GM12865 (cell line): ENCODE results near the gene GPR158.
"Not testable (repeated sequence)": the region's sequence is repeated elsewhere in the genome, so short reads cannot be mapped to it uniquely, and the experiment has no call there.

Experiments
- DNase-seq: peaks from one replicate; pipeline ENCODE4 v3.0.0; 2010; ENCODE audit warnings: low read depth
- H3K4me3 ChIP-seq: 2 replicates; pipeline ENCODE4 v1.5.1; 2011; ENCODE audit warnings: mild to moderate bottlenecking, low read depth, low read length, control low read depth
- TF ChIP-seq, protein P1 (sequence below): IDR thresholded peaks from 2 replicates; pipeline ENCODE4 v1.5.1; 2011; ENCODE audit warnings: low read length, control low read depth, low read depth, inconsistent platforms; ENCODE audit not compliant: insufficient read depth; ENCODE audit errors: missing control alignments

GPR158 gene

DNA sequence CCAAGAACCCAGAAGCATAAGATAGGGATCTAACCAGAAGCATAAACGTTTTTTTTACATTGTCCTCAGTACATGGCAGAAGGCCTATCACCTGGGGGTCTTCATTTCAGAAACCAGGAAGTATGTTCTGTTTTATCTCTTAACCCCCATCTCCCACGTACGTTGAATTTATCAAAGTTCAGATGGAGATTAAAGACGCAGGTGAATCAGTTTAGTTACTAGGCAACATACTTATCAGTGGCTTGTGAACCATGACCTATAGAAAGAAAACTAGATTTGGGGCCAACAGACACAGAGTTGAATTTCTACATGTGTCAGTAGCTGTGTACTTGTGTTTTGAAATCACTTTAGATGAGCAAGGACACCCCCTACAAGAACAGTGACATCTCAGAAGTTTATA lies 122.7 kb downstream of the GPR158 start:
- H3K4me3 ChIP-seq: no peak overlapping the region
- TF ChIP-seq, protein P1, sequence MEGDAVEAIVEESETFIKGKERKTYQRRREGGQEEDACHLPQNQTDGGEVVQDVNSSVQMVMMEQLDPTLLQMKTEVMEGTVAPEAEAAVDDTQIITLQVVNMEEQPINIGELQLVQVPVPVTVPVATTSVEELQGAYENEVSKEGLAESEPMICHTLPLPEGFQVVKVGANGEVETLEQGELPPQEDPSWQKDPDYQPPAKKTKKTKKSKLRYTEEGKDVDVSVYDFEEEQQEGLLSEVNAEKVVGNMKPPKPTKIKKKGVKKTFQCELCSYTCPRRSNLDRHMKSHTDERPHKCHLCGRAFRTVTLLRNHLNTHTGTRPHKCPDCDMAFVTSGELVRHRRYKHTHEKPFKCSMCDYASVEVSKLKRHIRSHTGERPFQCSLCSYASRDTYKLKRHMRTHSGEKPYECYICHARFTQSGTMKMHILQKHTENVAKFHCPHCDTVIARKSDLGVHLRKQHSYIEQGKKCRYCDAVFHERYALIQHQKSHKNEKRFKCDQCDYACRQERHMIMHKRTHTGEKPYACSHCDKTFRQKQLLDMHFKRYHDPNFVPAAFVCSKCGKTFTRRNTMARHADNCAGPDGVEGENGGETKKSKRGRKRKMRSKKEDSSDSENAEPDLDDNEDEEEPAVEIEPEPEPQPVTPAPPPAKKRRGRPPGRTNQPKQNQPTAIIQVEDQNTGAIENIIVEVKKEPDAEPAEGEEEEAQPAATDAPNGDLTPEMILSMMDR: no peak
- no peak for DNase-seq

DNA sequence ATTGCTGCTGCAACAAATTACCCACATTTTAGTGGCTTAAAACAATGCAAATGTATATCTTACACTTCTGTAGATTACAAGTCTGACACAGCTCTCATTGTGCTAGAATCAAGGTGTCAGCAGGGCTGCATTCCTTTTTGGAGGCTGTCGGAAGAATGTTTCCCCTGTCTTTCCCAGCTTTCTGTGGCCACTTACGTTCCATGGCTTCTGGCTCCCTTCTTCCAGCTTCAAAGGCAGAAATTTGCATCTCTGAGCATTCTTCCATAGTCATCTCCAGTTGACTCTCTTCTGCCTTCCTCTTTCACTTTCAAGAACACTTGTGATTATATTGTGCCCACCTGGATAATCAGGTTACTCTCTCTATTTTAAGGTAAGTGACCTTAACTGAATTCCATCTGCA lies 125.3 kb downstream of the GPR158 start:
- TF ChIP-seq, protein P1: no peak
- no peak for DNase-seq
- H3K4me3 ChIP-seq: no peak overlapping the region

DNA sequence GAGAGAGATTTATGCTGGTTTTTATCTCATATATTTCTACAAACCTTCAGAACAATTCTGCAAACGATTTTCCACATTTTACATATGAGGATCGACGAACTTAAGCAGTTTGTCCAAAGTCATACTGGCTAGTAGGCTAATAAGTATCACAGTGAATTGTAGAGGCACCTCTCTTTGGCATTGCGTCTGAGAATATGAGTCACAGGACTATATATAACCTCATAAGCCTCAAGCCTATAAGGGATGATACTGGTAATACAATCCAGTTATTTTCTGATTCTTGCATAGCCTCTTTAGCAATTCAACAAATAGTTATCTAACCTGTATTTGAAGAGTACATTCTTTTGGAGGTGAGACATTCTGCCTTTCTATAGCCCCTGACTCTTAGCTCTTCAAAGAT lies 129.8 kb downstream of the GPR158 start:
- H3K4me3 ChIP-seq: no peak overlapping the region
- TF ChIP-seq, protein P1: no peak
- DNase-seq: no peak

DNA sequence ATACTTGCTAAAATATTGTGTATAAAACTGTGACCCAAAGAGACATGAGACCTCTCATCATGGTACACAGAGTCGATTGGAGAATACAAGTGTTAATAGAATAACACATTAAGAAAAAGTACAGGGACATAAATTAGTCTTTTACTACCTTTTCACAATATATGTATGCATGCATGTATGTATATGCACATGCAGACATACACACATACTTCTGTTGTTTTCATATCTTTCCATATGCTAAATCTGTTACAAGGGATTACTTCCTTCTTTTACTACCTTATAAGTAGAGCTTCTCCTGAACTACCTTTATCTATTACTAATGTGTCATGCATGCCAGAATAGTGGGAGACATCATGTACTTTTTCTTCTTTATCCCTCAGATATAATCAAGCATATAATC lies 131.6 kb downstream of the GPR158 start:
- DNase-seq: no peak
- TF ChIP-seq, protein P1: no peak
- no peak overlapping the region for H3K4me3 ChIP-seq

DNA sequence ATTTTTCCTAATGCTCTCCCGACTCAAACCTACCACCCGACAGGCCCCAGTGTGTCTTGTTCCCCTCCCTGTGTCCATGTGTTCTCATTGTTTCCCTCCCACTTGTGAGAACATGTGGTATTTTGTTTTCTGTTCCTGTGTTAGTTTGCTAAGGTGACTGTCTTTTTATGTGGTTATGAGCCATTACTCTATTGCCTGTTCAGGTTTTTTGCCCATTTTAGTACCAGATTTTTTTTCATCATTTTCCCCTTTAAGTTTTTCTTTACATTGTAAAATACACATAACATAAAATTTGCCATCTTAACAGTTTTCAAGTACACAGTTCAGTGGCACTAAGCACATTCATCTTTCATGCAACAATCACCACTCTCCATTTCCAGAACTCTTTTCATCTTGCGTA lies 133.5 kb downstream of the GPR158 start:
- TF ChIP-seq, protein P1: no peak
- no peak overlapping the region for H3K4me3 ChIP-seq
- DNase-seq: no peak

DNA sequence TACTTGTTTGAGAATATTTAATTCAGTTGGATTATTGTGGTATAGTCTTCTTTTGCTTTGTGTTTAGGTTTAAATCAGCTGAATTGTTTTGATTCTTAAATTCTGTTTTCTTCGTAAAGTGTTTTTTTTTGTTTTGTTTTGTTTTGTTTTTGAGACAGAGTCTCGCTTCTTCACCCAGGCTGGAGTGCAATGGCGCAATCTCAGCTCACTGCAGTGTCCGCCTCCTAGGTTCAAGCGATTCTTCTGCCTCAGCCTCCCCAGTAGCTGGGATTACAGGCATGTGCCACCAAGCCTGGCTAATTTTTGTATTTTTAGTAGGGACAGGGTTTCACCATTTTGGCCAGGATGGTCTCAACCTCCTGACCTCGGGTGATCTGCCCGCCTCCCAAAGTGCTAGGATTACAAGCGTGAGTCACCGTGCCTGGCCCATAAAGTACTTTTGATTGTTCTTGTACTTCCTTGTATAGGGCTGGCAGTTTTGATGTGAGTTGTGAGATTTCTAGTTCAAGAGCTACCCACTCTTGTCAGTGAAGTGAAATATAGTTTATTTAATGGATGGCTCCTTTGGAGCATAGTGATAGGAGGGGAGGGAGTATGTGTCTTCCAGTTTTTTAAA lies 142.9 kb downstream of the GPR158 start:
- not testable (repeated sequence) for H3K4me3 ChIP-seq, DNase-seq

DNA sequence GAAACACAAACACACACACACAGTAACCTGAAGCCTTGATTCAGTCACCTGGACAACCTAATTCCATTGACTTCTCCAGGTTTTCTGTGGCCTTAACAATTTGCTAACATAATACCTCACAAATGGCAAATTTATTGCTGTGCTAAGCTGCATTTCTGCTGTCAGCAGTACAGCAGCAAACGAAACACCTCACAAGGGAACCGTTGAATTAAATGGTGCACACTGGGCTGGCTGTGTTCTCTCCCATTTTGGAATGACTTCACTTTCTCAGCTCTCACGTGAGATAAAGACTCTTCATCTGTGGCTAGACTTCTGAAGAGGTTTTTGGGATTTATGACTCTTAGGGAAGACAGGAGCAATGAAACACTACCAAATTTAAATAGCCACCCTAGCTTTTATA lies 152.5 kb downstream of the GPR158 start:
- DNase-seq: no peak
- H3K4me3 ChIP-seq: no peak overlapping the region
- TF ChIP-seq, protein P1: no peak
